Measurements from ENCODE around the gene URM1. TPM values are rescaled to one million over a fixed set of nuclear protein-coding genes. Genes with fewer than 3 reads are reported as not detected.

Gene URM1
- total RNA-seq, 2 experiments from 2014 or later: 65.1 to 78.1 TPM

DNA sequence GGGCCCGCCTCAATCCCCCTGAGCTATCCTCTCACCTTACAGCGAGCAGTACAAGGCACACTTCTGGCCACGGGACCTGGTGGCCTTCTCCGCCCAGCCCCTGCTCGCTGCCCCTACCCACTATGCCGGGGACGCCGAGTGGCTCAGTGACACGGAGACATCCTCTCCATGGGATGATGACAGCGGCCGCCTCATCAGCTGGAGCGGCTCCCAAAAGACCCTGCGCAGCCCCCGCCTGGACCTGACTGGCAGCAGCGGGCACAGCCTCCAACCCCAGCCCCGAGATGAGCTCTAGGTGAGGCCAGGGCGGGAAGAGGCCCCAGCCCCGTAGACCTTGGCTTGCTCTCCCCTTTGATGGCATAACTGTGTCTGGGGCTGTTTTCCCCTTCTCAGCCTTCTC, 64.4 kb downstream of the URM1 start:
- no peaks in the 10 kb centered on the region for H3K9me3 Mint-ChIP-seq
- peaks cover 9% of the 10 kb centered on the region for H3K4me1 Mint-ChIP-seq
- H3K36me3 Mint-ChIP-seq (ENCODE audit: low read depth): no peaks in the 10 kb centered on the region
- no peak overlapping the region for H3K4me3 Mint-ChIP-seq
- no peak for DNase-seq
- CTCF ChIA-PET: interaction anchor here (1.0 to 1.1 kb wide), 2 partner anchors 12 to 52 kb away, joined by 3 read pairs; no protein-coding TSS in a partner anchor
- H3K27ac Mint-ChIP-seq: no peak overlapping the region
- POLR2A ChIA-PET: no interaction called here
- H3K27me3 Mint-ChIP-seq: no peaks in the 10 kb centered on the region

DNA sequence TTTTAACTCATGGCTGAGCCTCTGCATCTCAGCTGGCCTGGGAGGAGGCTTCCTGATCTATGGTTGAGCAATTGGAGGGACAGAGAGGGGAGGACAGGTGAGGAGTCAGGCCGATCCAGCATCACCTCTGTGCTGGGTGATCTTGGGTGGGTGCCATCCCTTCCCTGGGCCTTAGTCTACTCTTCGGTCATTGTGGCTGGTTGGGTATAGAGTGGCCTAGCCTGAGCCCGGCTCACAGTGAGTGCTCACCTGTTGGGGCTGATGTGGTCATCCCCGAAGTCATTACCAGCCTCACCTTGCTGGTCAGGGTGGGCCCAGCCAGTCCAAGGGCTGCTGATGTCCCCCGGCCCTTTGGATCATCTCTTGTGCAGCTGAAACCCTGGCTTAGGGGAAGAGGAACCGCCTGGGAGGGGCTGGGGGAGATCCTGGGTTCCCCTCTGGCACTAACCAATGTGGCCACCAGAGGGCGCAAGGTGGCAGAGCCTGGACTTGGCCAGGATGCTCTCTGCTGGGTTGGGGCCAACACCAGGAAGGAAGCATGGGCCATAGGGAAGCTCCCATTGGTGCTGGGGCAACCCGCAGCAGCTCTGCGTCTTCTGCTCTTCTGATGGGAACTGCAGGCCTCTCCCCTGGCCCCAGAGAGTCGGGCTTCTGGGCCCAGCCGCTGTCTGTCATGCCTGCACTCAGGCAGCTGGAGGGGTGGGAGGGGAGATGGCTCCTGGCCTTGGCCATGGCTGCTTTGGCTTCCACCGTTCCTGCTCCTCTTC, 67.4 kb downstream of the URM1 start:
- CTCF ChIA-PET: interaction anchor here (0.6 to 2.5 kb wide), 14 partner anchors 9 to 439 kb away, joined by 3 to 11 read pairs (median 4); partner anchors contain the start of gene ODF2
- Mint-ChIP-seq H3K27me3 (no peaks in the 10 kb centered on the region), H3K4me3 (no peak overlapping the region), H3K27ac (no peak overlapping the region), H3K9me3 (no peaks in the 10 kb centered on the region), H3K4me1 (peaks cover 9% of the 10 kb centered on the region), H3K36me3 (ENCODE audit: low read depth) (no peaks in the 10 kb centered on the region)
- DNase-seq: peak; percentile 87
- POLR2A ChIA-PET: no interaction called here

DNA sequence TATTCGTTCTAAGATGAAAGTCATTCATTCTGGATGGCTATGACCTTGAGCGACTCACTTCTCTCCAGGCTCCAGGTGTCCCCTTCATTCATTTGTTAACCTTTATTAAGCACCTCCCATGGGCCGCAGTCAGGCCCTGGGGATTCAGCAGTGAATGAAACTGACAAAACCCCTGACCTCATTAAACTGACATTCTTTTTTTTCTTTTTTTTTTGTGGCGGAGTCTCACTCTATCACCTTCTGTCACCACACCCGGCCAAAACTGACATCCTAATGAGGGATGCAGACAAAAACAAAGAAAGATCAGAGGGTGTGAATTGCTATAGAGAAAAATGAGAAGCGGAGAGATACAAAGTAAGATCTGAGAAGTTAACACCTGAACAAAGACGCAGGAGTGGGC, 68.1 kb downstream of the URM1 start:
- H3K27ac Mint-ChIP-seq: no peak overlapping the region
- peaks cover 9% of the 10 kb centered on the region for H3K4me1 Mint-ChIP-seq
- H3K27me3 Mint-ChIP-seq: no peaks in the 10 kb centered on the region
- H3K9me3 Mint-ChIP-seq: no peaks in the 10 kb centered on the region
- DNase-seq: no peak
- no peak overlapping the region for H3K4me3 Mint-ChIP-seq
- ChIA-PET POLR2A (no interaction called here), CTCF (interaction anchor here (0.6 to 2.5 kb wide), 10 partner anchors 8 to 438 kb away, joined by 3 to 11 read pairs (median 4); partner anchors contain the start of gene ODF2)
- H3K36me3 Mint-ChIP-seq (ENCODE audit: low read depth): no peaks in the 10 kb centered on the region

Small RNAs within 50 kb of the gene (microRNA-seq; reads per million reads assigned to microRNA genes)
- not detected for gene MIR219B (ENCODE audit: borderline microRNAs expressed, borderline replicate concordance)

Other genes starting within 250 kb of the URM1 start
- 10 to 100 TPM; 57.2 to 59.9 TPM for gene PTGES2, start 243.6 kb upstream of the URM1 start, total RNA-seq
- not detected for gene LCN2, start 221.9 kb upstream of the URM1 start, total RNA-seq
- 10 to 100 TPM; 92.5 to 94.2 TPM for gene BBLN, start 211.1 kb upstream of the URM1 start, total RNA-seq
- 100 to 1,000 TPM; 128 to 129 TPM for gene CIZ1, start 179.8 kb upstream of the URM1 start, total RNA-seq
- 1 to 10 TPM in 1 of 2 experiments, under 1 TPM in 1; 0.60 to 1.0 TPM for gene DNM1, start 168.0 kb upstream of the URM1 start, total RNA-seq
- 10 to 100 TPM; 42.6 to 42.8 TPM for gene GOLGA2, start 95.4 kb upstream of the URM1 start, total RNA-seq
- 1 to 10 TPM; 8.8 to 9.5 TPM for gene SWI5, start 95.1 kb upstream of the URM1 start, total RNA-seq
- 10 to 100 TPM; 22.2 to 26.7 TPM for gene TRUB2, start 48.9 kb upstream of the URM1 start, total RNA-seq
- gene COQ4, start 48.5 kb upstream of the URM1 start, total RNA-seq: 10 to 100 TPM; 33.9 to 35.6 TPM
- 10 to 100 TPM; 15.8 to 16.8 TPM for gene SLC27A4, start 30.8 kb upstream of the URM1 start, total RNA-seq
- under 1 TPM; 0.17 to 0.37 TPM for gene CERCAM, start 49.5 kb downstream of the URM1 start, total RNA-seq
- 10 to 100 TPM; 64.9 to 68.4 TPM for gene ODF2, start 84.6 kb downstream of the URM1 start, total RNA-seq
- gene GLE1, start 133.3 kb downstream of the URM1 start, total RNA-seq: 10 to 100 TPM; 47.3 to 49.6 TPM
- gene SPTAN1, start 181.2 kb downstream of the URM1 start, total RNA-seq: 100 to 1,000 TPM; 338 to 383 TPM